SJCRH30 (cell line): Measurements from ENCODE around the gene ANO4. TPM values are rescaled to one million over a fixed set of nuclear protein-coding genes. Genes with fewer than 3 reads are reported as not detected.
"Not testable (repeated sequence)": the region's sequence is repeated elsewhere in the genome, so short reads cannot be mapped to it uniquely, and the experiment has no call there.

Experiments
- DNase-seq, 2 experiments: peaks; one replicate each; pipeline ENCODE4 v3.0.0-alpha.2; 2015 to 2020
- H3K27ac ChIP-seq: fragments of 250-450 bp; sonication (Bioruptor Pico); 2 replicates; pipeline ENCODE4 v1.5.1; 2020; ENCODE audit warnings: mild to moderate bottlenecking, moderate library complexity
- H3K27me3 ChIP-seq: fragments of 250-450 bp; sonication (Bioruptor Pico); 2 replicates; pipeline ENCODE4 v1.5.1; 2020; ENCODE audit warnings: mild to moderate bottlenecking, moderate library complexity
- H3K36me3 ChIP-seq: fragments of 250-450 bp; sonication (Bioruptor Pico); 2 replicates; pipeline ENCODE4 v1.5.1; 2020; ENCODE audit warnings: mild to moderate bottlenecking, moderate library complexity
- H3K4me1 ChIP-seq: fragments of 250-450 bp; sonication (Bioruptor Pico); 2 replicates; pipeline ENCODE4 v1.5.1; 2020; ENCODE audit warnings: mild to moderate bottlenecking, moderate library complexity
- H3K4me3 ChIP-seq: fragments of 250-450 bp; sonication (Bioruptor Pico); 2 replicates; pipeline ENCODE4 v1.5.1; 2020; ENCODE audit warnings: mild to moderate bottlenecking, moderate library complexity
- H3K9me3 ChIP-seq: fragments of 250-450 bp; sonication (Bioruptor Pico); replicated peaks from 2 replicates; pipeline ENCODE4 v1.5.1; 2020; ENCODE audit warnings: mild to moderate bottlenecking, moderate library complexity
- total RNA-seq: library from RNA; depleted of rRNA; stranded (reverse); fragments of >200 nt; shearing (Covaris generic); gene quantifications from 2 replicates; pipeline ENCODE4 v1.2.3, GENCODE V29; 2014

ANO4 gene
- total RNA-seq, 1 experiment from 2014 or later = 0.16 TPM

DNA sequence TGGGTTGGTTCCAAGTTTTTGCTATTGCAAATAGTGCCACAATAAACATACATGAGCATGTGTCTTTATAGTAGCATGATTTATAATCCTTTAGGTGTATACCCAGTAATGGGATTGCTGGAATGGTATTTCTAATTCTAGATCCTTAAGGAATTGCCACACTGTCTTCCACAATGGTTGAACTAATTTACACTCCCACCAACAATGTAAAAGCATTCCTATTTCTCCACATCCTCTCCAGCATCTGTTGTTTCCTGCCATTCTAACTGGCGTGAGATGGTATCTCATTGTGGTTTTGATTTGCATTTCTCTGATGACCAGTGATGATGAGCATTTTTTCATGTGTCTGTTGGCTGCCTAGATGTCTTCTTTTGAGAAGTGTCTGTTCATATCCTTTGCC lies 139.0 kb downstream of the ANO4 start:
- not testable (repeated sequence) for H3K4me1 ChIP-seq

DNA sequence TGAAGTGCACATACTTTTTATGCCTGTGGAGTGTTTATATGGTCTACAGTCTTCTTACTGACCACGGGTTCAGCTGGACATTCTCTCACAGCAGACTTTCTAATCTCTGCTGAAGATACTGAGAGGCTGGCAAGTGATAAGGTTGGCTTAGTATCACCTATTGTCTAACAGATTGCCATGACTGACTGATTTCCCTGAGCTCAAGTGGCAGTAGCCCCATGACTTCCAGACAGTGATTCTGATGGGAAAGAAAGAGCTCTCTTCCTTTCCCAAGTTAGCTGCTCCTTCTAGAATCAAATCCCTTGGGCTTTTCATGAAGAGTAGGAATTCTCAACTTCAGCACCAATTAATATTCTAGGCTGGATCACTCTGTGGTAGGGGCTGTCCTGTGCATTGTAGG lies 141.4 kb downstream of the ANO4 start:
- Histone ChIP-seq H3K4me1 (no peaks in the 10 kb centered on the region), H3K27ac (no peak overlapping the region)

More for the DNA sequence above, 139.0 kb downstream of the ANO4 start:
- DNase-seq, H3K4me3 ChIP-seq, H3K36me3 ChIP-seq, H3K27ac ChIP-seq, H3K27me3 ChIP-seq, H3K9me3 ChIP-seq: not testable (repeated sequence)

DNA sequence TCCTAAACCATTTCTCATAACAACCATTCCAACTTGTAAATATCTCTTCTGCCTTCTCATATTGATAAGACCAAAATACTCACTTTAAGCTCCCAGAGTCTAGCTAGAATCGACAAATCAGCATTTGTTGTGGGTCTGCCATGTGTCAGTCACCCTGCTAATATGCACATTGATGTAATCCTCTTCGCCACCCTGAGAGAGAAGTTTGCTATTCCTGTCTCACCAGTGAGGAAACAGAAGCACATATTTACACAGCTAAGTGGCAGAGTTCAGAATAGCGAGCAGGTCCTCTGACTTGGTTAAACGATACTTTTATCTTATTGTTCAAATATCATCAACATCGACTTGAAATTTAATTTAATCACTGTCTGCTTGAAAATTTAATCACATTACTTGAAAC lies 142.1 kb downstream of the ANO4 start:
- H3K27ac ChIP-seq = no peak overlapping the region
- H3K4me1 ChIP-seq = no peaks in the 10 kb centered on the region
- DNase-seq = no peak
- H3K27me3 ChIP-seq = no peaks in the 10 kb centered on the region
- H3K4me3 ChIP-seq = no peak overlapping the region
- no peaks in the 10 kb centered on the region for H3K9me3 ChIP-seq
- no peaks in the 10 kb centered on the region for H3K36me3 ChIP-seq

More for the DNA sequence above, 141.4 kb downstream of the ANO4 start:
- Histone ChIP-seq H3K4me3 (no peak overlapping the region), H3K9me3 (no peaks in the 10 kb centered on the region), H3K36me3 (no peaks in the 10 kb centered on the region), H3K27me3 (no peaks in the 10 kb centered on the region)
- DNase-seq = no peak

DNA sequence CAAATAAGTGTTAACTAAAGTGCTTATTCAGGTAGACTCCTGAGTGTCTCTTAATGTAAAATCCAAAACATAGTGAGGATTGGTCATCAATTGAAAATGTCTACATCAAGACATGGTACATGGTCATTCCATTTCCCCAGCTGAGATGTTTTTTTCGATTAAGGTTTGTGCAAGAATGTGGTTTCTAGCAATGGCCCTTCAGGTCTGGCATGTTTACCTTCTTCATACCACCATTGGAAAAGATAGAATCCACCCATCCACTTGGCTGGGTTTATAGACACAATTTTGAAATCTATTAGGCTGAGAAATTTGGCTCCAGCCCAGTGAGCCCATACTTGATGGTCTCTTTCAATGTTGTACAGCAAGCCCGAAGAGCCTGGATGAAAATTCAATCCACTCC lies 145.9 kb downstream of the ANO4 start:
- no peaks in the 10 kb centered on the region for H3K9me3 ChIP-seq
- no peak overlapping the region for H3K4me3 ChIP-seq
- no peaks in the 10 kb centered on the region for H3K27me3 ChIP-seq
- H3K36me3 ChIP-seq = no peaks in the 10 kb centered on the region
- H3K27ac ChIP-seq = no peak overlapping the region
- no peak for DNase-seq
- H3K4me1 ChIP-seq = no peaks in the 10 kb centered on the region

DNA sequence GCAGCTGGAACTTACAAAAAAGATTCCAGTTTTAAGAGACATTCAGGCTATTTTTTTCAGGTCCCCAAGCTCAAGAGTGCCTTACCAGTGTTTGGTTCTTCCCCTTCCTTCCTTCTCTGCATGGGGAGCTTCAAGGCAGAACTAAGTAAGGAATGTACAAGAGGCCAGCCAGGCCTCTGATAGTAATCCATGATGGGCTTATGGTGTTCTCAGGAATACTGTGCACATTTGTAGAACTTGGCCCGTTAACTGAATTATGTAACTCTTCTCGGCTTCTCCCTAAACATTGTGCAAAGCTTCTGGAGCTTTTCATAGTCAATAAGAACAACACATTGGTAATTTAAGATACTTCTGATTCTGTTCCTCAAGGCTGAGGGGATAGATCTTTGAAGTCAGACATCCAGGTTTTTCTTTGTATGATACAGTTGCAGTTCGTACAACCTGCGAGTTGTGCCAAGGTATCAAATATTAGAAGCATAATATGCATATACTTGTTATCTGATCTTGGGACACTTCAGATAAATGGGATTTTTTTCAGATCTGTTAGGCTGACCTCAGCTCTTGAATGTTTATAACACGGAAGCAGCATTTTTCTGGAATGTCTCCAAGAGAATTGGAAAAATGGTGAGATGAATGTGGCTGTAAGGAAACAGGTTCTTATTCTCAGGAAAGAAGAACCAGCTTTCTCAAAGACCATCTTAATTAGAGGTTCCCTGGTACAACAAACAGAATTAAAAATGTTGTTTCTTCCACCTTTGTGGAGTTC lies 148.6 kb downstream of the ANO4 start:
- H3K27me3 ChIP-seq = no peaks in the 10 kb centered on the region
- no peak overlapping the region for H3K4me3 ChIP-seq
- H3K9me3 ChIP-seq = no peaks in the 10 kb centered on the region
- H3K27ac ChIP-seq = no peak overlapping the region
- no peaks in the 10 kb centered on the region for H3K36me3 ChIP-seq
- no peaks in the 10 kb centered on the region for H3K4me1 ChIP-seq
- no peak for DNase-seq

DNA sequence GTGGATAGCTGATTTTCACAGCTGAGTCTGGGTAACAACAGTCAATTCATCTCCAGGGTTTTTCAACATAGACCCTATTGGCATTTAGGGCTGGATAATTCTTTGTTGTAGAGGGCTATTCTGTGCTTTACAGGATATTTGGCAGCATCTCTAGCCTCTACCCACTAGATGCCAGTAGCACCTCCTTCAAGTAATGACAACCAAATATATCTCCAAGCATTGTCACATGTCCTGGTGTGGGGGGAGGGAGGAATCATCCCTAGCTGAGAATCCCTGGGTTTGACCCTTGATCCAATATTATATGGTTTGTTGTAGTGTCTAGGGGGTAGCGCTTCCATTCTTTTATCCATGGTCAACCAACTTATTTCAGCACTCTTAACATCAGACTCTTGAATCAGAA lies 157.2 kb downstream of the ANO4 start:
- Histone ChIP-seq H3K27ac (no peak overlapping the region), H3K9me3 (no peaks in the 10 kb centered on the region), H3K4me1 (no peaks in the 10 kb centered on the region; the same call in 1 of the 2 replicates), H3K4me3 (no peak overlapping the region), H3K27me3 (no peaks in the 10 kb centered on the region), H3K36me3 (no peaks in the 10 kb centered on the region)
- DNase-seq = no peak

DNA sequence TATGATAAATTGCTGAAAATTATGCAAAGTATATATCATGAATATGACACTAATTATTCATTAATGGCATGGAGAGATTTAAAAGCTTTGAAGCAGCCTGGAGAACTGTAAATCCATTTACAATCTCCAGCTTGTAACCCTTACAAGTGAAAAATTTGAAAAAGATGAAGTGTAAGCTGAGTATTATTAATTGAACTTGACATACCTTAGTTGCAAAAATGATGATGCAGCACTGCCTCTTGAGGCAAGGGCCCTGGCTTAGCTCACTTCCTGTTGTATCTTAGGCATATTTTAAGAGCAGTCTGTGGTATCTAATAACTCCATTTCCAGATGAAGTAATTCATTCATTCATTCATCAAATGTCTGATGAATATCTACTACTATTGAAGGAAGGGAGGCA lies 158.6 kb downstream of the ANO4 start:
- no peak overlapping the region for H3K27ac ChIP-seq
- no peaks in the 10 kb centered on the region for H3K27me3 ChIP-seq
- no peaks in the 10 kb centered on the region for H3K9me3 ChIP-seq
- H3K4me1 ChIP-seq = no peaks in the 10 kb centered on the region; the same call in 1 of the 2 replicates
- no peak overlapping the region for H3K4me3 ChIP-seq
- no peak for DNase-seq
- H3K36me3 ChIP-seq = no peaks in the 10 kb centered on the region

DNA sequence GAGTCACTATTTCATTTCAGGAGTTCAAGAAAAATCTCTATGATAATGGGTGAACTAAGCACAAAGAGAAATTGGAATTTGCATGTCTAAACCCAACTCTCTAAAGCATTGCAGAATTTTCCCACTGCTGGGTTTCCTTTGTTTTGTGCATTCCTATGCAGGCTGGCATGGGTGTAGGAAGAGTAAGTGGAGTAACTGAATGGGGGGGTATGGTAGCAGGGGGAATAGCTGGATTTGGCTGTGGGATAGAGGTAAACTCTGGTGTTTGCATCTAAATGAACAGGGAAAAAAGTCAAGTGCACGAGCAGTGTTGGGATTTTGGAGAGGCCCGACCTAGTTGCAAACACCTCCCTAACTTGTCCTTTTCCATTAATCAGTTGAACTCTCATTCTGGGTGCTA lies 159.1 kb downstream of the ANO4 start:
- H3K4me1 ChIP-seq = no peaks in the 10 kb centered on the region; the same call in 1 of the 2 replicates
- no peaks in the 10 kb centered on the region for H3K9me3 ChIP-seq
- H3K4me3 ChIP-seq = no peak overlapping the region
- no peaks in the 10 kb centered on the region for H3K27me3 ChIP-seq
- H3K36me3 ChIP-seq = no peaks in the 10 kb centered on the region
- DNase-seq = no peak
- no peak overlapping the region for H3K27ac ChIP-seq

DNA sequence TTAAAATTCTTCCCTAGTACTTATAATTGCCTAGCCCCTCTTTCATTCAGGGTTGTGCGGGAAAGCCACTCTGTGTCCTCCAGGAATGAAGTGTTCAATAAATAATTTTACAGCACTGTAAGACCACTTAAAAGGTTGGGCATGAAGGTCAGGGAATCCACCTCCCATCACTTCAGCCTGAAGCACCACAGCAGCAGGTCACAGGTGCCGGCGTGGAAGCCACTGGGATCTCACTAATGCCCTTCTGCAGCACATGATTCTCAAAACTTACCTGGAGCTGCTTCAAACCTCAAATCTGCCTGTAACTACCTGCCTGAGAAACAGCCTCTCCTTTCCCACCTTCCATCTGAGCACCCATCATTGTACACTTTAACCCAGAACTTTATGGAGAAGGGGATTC lies 159.5 kb downstream of the ANO4 start:
- no peak for DNase-seq
- Histone ChIP-seq H3K27me3 (no peaks in the 10 kb centered on the region), H3K4me3 (no peak overlapping the region), H3K27ac (no peak overlapping the region), H3K36me3 (no peaks in the 10 kb centered on the region), H3K9me3 (no peaks in the 10 kb centered on the region), H3K4me1 (no peaks in the 10 kb centered on the region; the same call in 1 of the 2 replicates)

DNA sequence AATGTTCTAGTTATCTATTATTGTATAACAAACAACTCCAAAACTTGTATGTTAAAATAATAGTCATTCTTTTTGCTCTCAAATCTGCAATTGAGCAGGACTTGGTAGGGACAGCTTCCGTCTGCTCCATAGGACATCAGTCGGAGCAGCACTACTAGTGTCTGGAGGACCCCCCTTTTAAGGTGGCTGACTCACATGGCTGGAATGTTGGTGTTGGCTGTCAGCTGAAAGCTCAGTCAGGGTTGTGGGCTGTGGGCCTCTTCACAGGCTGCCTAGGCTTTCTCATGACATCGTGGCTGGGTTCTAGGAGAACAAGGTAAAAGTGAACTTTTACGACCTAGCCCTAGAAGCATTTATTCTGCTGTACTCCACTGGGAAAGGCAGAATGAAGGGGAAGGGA lies 160.6 kb downstream of the ANO4 start:
- H3K4me1 ChIP-seq = no peaks in the 10 kb centered on the region; the same call in 1 of the 2 replicates
- H3K27ac ChIP-seq = no peak overlapping the region
- no peaks in the 10 kb centered on the region for H3K36me3 ChIP-seq
- H3K27me3 ChIP-seq = no peaks in the 10 kb centered on the region
- H3K9me3 ChIP-seq = no peaks in the 10 kb centered on the region
- no peak overlapping the region for H3K4me3 ChIP-seq
- peak; percentile 58 to 60 for DNase-seq

DNA sequence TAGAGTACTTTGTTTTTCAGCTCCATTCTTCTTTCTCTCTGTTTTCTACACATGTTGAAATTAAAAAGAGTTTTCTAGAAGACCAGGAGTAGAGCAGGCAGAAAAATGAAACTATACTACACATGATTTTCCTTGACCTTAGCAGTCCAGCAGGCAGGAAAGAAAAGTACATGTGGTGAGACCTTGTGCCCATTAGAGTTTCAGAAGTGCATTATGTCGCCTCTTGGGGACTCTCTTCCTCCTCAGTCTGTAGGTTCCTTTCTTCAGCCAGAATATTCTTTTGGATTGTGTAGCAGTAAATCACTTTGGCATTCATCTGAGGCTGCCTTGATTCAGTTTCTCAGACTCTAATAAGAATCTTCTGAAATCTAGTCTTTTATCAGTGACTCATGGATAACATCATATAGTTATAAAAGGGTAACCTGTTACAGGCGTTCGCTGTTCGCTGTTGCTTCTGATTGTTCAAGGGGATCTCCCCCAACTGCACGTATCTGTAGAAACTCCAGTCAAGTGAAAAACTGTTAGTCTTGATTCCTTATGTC lies 161.8 kb downstream of the ANO4 start:
- no peak overlapping the region for H3K4me3 ChIP-seq
- no peaks in the 10 kb centered on the region for H3K9me3 ChIP-seq
- no peaks in the 10 kb centered on the region for H3K36me3 ChIP-seq
- no peaks in the 10 kb centered on the region for H3K27me3 ChIP-seq
- no peak overlapping the region for H3K27ac ChIP-seq
- no peaks in the 10 kb centered on the region; the same call in 1 of the 2 replicates for H3K4me1 ChIP-seq
- no peak for DNase-seq

DNA sequence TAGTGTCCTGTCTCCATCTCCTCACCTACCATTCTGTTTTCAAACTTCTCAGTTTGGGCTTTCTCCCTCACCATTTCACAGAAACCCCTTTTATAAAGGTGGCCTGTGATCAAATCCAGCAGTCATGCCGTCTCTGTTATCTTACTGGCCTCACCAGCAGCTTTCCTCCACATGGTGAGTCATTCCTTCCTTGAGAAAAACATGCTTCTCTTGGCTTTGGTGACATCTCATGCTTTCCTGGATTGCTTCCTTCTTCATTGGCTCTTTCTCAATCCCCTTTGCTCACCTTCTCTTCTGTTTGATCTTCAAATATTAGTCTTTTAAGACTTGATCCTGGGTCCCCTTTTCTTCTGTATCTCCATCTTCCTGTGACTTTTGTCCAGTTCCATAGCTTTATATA lies 164.9 kb downstream of the ANO4 start:
- H3K27ac ChIP-seq = no peak overlapping the region
- H3K27me3 ChIP-seq = no peaks in the 10 kb centered on the region
- H3K4me1 ChIP-seq = no peaks in the 10 kb centered on the region; the same call in 1 of the 2 replicates
- no peak for DNase-seq
- no peaks in the 10 kb centered on the region for H3K36me3 ChIP-seq
- H3K9me3 ChIP-seq = no peaks in the 10 kb centered on the region
- no peak overlapping the region for H3K4me3 ChIP-seq

DNA sequence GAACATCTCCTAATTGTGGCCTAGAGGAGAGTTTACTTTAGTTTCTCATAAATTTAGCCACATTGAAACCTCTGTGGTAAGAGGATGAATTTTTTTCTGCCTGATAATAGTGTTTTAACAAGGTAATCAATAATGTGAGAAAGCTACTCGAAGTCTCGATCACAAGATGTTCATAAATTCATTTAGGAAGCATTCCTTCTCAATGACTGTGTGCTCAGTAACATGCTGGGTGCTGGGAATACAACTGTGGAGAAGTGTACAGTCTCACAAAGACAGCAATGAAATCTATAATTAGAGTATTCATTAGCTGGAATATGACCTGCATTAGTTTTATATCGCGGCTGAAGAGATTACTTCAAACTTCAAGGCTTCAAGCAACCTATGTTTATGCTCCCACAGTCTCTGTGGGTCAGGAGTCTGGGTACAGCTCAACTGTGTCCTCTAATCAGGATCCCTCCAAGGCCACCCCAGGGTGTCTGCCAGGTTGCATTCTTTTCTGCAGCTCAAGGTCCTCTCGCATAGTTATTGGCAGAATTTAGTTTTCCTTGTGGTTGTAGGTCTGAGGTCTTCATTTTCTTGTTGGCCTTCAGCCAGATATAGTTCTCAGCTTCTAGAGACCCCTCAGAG lies 167.6 kb downstream of the ANO4 start:
- no peak overlapping the region for H3K27ac ChIP-seq
- no peak for DNase-seq
- H3K4me3 ChIP-seq = no peak overlapping the region
- H3K4me1 ChIP-seq = no peaks in the 10 kb centered on the region
- no peaks in the 10 kb centered on the region for H3K9me3 ChIP-seq
- H3K27me3 ChIP-seq = no peaks in the 10 kb centered on the region
- no peaks in the 10 kb centered on the region for H3K36me3 ChIP-seq

DNA sequence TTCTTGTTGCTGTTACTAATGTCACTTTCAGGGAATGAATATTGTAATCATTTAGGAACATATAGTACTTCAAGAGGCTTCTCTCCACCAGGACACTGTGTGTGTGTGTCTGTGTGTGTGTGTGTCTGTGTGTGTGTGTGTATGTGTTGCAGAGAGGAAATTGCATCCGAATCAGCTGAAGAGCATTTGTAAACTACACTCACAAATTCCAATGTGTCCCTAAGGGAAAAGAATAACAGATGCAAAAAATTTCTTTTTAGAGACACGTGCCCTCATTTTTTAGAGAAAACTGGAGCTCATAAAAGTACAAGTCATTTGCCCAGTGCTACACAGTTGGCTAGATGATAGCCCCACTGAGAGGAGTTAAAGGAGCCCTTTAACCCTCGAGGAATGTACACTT lies 168.8 kb downstream of the ANO4 start:
- Histone ChIP-seq H3K9me3 (no peaks in the 10 kb centered on the region), H3K36me3 (no peaks in the 10 kb centered on the region), H3K4me1 (no peaks in the 10 kb centered on the region), H3K4me3 (no peak overlapping the region), H3K27ac (no peak overlapping the region), H3K27me3 (no peaks in the 10 kb centered on the region)
- DNase-seq = no peak

DNA sequence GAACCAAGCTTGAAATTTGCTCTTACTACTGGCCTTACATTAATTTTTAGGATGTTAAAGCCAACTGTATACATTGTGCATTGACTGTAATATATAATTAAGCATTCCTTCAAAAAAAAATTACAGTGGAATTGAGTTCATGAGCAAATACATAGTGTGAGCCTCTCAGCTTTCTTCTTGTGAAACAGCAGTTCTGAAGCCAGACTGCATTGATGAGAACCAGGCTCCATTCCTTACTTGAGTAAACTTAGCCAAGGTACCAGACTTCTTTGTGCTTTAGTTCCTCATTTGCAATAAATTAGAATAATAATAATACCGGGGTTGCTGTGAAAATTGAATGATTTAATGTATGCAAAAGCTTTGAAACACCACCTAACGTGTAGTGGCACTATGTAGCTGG lies 169.5 kb downstream of the ANO4 start:
- DNase-seq = no peak
- no peaks in the 10 kb centered on the region for H3K36me3 ChIP-seq
- no peaks in the 10 kb centered on the region for H3K27me3 ChIP-seq
- H3K9me3 ChIP-seq = no peaks in the 10 kb centered on the region
- no peaks in the 10 kb centered on the region for H3K4me1 ChIP-seq
- H3K27ac ChIP-seq = no peak overlapping the region
- no peak overlapping the region for H3K4me3 ChIP-seq
